Measurements from ENCODE around the gene CSNK1E.
"Not testable (repeated sequence)": the region's sequence is repeated elsewhere in the genome, so short reads cannot be mapped to it uniquely, and the experiment has no call there.

The CSNK1E gene

GRCh38 chr22:38317122-38317994 lies at the start of gene CSNK1E:
TSS of gene CSNK1E (minus strand) at chr22:38317433. CDS start at chr22:38314157, 3,276 bp downstream.
- DNase-seq (ENCODE audit: low spot score), result peak; percentile 77

GRCh38 chr22:38365829-38366228 lies 48.6 kb upstream of the CSNK1E start:
- not testable (repeated sequence) for DNase-seq (ENCODE audit: low spot score)

DNA sequence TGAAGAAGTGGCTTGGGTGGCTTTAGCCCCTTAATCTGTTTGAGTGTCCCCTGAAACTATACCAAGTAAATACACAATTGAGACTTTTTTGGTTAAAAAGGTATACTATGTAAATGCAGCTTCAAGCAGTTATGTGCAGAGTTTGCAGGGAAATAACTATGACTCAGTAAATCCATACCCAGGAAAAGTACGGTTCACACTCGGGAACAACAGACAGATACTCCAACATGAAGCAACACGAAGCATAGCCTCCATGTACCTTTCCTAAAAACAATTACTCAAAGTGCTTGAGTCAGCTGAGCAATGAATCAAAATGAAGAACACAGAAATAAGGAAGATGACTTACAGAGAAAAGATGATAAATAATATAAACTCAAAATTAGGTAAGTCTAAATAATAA lies 47.9 kb upstream of the CSNK1E start:
- not testable (repeated sequence) for DNase-seq (ENCODE audit: low spot score)

DNA sequence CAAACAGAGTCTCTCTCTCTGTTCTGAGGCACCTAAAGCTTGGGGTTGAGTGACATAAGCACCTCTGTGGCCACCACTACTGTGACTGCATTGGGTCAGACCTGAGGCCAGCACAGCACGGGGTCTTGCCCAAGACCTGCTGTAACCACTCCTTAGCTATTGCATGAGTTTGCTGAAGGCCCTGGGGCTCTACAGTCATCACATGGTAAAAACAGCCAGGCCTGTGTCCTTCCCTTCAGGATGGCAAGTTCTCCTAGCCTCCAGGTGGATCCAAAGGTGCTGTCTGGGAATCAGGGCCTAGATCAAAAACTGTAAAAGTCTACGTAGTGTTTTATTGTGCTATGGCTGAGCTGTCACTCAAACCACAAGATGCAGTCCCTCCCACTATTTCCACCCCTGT lies 43.3 kb upstream of the CSNK1E start:
- not testable (repeated sequence) for DNase-seq (ENCODE audit: low spot score)

DNA sequence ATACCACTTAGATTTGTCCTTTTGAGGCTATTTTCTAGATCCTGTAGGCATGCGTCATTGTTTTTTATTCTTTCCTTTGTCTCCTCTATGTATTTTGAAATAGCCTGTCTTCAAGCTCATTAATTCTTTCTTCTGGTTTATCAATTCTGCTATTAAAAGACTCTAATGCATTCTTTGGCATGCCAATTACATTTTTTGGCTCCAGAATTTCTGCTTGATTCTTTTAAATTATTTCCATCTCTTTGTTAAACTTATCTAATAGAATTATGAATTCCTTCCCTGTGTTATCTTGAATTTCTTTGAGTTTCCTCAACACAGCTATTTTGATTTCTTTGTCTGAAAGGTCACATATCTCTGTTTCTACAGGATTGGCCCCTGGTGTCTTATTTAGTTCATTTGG lies 42.6 kb upstream of the CSNK1E start:
- not testable (repeated sequence) for DNase-seq (ENCODE audit: low spot score)

- DNase-seq (ENCODE audit: low spot score), result not testable (repeated sequence)
Measured at GRCh38 chr22:38357971-38358370, 40.7 kb upstream of the CSNK1E start.

- DNase-seq (ENCODE audit: low spot score), result no peak
Measured at GRCh38 chr22:38355275-38355674, 38.0 kb upstream of the CSNK1E start.

- no peak for DNase-seq (ENCODE audit: low spot score)
Measured at GRCh38 chr22:38353701-38354100, 36.5 kb upstream of the CSNK1E start.

DNA sequence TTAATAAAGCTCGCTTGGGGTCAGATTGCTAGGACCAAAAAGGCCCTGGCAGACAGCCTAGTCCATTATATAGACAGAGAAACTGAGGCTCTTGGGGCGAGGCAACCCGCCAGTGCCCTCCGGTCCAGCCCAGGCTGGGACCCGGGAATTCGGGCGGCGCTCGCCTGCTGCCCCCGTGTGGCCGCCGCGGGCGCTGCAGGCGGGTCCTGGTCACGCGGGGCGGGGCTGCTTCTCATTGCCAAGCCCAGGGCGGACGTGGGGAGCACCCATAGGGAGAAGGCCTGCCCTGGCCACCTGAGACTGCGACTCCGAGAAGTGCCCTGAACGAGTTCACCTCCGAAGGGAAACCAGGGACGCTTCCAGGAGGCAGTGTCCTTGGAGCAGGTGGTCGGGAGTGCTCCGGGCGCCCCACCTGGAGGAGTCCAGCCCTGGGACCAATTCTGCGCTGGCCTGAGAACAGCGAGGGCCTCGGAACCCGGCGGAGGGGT lies 36.0 kb upstream of the CSNK1E start:
- DNase-seq (ENCODE audit: low spot score), result peak; percentile 41

DNA sequence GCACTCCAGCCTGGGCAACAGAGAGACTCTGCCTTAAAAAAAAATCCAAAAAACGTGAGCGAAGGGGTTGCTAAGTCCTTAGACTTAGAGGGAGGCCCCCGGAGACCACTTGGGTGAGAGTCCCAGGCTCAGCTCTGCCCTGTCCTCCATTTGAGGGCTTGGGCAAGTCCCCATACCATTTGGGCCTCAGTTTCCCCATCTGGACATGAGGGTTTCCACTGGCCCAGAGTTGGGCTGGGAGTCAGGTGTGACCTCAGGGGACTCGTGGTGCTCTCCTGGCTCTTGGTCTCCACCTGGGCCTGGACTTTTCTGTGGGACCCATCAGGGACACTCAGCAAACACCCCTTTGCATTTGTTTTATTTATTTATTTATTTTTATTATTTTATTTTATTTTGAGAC lies 35.2 kb upstream of the CSNK1E start:
- no peak for DNase-seq (ENCODE audit: low spot score)

DNA sequence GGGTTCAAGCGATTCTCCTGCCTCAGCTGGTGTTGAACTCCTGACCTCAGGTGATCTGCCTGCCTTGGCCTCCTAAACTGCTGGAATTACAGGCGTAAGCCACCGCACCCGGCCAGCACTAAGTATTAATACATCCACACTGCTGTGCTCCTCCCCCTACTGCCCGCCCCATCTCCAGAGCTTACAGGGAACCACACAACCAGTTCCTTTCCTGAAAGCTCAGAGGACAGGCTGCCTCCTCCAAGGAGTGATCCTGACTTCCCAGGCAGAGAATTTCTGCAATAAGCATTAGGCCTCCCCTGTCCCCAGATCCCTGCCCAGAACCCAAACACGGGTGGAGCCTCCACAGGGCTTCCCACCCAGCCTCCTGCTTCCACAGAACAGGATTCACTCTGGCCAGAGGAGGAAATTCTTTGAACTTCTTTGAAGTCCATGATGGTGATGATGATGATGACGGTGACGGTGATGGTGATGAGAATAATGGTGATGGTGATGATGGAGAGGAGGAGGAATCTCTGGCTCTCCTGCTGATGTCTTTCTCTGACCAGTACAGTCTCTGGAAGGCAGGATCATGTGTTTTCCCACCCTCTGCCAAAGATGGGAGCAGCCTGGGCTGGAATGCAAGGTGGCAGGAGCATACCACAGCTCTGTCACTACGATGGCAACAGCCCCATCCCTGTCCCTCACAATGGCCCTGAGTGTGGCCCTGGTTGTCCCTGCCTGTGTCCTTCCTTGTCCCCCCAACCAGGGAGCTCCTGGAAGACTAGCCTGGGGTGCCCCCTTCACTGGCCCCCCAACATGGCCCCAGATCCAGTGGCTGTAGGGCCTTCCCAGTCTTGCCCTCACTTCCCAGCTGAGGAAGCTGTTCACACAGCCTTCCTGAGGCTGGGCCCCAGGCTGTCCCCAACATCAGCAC lies 33.5 kb upstream of the CSNK1E start:
- DNase-seq (ENCODE audit: low spot score), result no peak

GRCh38 chr22:38348751-38349496 lies 31.7 kb upstream of the CSNK1E start:
- no peak for DNase-seq (ENCODE audit: low spot score)

DNA sequence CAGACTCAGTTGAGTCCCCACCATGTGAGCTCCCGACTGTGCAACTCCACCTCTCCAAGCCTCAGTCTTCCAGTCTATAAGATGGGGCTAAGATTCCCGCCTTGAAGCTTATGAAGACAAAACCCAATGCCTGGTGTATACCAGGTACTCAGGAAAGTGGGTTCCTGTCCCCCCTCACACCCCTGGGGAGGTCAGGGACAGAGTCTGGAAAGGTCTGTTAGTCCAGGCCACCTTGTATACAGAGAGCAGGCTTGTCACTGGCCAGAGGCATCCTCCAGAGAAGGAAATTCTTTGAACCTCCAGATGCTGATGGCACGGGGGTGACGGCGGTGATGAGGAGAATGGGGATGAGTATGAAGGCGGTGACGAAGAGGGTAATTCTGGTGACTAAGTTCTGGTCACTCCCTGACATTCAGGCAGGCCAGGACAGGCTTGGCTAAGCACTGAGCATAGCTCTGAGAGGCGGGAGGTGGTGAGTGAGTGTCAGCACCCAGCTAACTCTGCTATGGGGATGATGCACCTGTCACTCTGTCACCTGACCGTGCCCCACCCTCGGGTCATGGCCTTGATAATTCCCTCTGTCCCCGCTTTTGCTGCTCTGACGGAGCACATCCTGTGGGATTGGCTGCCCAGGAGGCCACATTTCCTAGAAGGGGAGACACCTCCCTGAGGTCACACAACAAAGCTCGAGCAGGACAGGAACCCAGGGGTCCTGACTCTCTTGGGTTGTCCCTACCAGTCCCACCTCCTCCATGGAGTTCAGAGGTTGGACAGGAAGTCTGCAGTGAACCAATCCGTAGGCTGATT lies 30.9 kb upstream of the CSNK1E start:
- no peak for DNase-seq (ENCODE audit: low spot score)

DNA sequence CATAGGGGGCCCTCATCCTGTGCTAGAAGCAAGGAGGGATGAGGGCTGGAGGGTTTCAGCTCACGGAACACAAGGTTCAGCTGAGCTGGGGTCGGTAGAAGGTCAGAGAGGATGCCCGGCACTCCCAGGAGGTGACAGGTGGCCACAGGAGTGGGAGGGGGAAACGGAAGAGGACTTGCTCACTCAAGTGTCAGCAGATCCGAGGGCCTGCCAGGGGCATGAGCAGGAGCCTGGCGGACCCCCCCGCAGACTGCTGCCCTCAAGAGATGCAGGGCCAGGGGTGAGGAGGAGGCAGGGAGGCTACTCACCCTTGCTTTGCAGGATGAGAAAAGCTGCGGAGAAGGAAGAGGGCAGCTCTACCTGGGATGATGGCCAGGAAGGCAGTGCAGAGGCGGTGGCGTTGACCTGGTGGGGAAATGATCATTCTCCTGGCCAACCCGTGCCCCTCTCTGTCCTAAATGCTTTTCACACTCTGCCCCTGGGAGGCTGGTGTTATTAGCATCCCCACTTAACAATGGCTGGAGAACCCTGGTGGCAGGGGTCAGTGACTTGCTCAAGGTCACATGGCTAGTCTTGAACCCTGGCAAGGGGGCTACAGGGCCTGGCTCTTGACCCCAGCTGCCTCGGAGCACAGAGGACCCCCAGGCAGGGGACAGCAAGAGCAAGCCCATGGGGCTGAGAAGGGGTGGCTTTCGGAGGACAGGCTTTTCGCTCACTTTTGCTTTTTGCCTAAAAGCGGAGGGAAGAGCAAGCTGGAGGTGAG lies 30.1 kb upstream of the CSNK1E start:
- no peak for DNase-seq (ENCODE audit: low spot score)

GRCh38 chr22:38346506-38346905 lies 29.3 kb upstream of the CSNK1E start:
- DNase-seq (ENCODE audit: low spot score), result no peak

GRCh38 chr22:38345782-38346181 lies 28.5 kb upstream of the CSNK1E start:
- no peak for DNase-seq (ENCODE audit: low spot score)

GRCh38 chr22:38339893-38340292 lies 22.7 kb upstream of the CSNK1E start:
- DNase-seq (ENCODE audit: low spot score), result not testable (repeated sequence)

GRCh38 chr22:38338772-38339379 lies 21.6 kb upstream of the CSNK1E start:
- DNase-seq (ENCODE audit: low spot score), result no peak

- DNase-seq (ENCODE audit: low spot score), result no peak
Measured at GRCh38 chr22:38336699-38337098, 19.5 kb upstream of the CSNK1E start.

DNA sequence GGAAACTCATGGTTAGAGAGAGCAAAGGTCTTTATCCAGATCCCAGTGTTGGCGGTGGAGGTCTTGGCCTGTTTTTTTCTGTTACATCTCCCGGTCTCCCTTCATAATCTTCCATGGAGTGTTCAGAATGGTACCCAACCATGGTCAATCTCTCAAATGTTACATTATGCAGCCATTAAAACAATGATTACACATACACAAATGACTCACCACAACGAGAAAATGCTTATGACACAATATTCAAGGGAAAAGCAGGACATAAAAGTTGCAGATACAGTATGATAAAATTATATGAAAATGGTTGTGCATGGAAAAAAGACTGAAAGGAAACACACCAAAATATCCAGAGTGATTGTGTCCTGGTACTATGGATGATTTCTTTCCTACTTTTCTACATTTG lies 17.8 kb upstream of the CSNK1E start:
- DNase-seq (ENCODE audit: low spot score), result no peak
